Measurements from ENCODE around the gene AFF3. TPM values are rescaled to one million over a fixed set of nuclear protein-coding genes. Genes with fewer than 3 reads are reported as not detected.

Gene AFF3
- total and polyA plus RNA-seq, 2 of the 13 experiments (the other 11 are each of a cell fraction or from before 2014, with no cell fraction given), result not detected

DNA sequence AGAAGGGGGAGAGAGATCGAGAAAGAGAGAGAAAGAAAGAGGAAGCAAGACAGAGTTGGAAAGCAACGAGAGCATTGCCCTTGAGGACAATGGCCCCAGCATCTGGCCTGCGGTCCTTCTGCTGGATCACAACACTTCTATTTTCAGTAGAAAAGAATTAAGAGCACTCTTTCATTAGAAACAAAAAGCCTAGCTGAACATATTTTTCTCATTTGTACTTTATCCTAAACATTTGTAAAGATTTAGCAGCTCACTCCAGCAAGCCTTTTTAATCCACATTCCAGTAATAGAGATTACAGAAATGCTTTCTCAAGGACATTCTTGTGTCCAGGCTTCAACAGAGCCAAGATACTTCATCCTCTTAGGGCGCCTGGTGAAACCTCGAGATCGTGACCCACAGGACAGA, 31.6 kb upstream of the AFF3 start:
- no peak overlapping the region for H2AFZ ChIP-seq (ENCODE audit: low read length)
- no peaks in the 10 kb centered on the region for H4K20me1 ChIP-seq (ENCODE audit: insufficient read depth, low read length)
- no peaks in the 10 kb centered on the region; a peak in 1 of 5 replicates for H3K27me3 ChIP-seq (ENCODE audit: control insufficient read depth in 1 of 2, insufficient read depth in 2 of 2, low read length in 2 of 2)
- ATAC-seq (no peak), DNase-seq (ENCODE audit: low spot score) (no peak), FAIRE-seq (no peak)
- no peak overlapping the region for H3K27ac ChIP-seq (ENCODE audit: extremely low read length, insufficient read depth, low read length)
- intact Hi-C loops (cut with micrococcal nuclease; ENCODE audit: unreplicated experiment), result no loop called here
- ChIA-PET CTCF (ENCODE audit: low intra/inter-chr PET ratio, low total read pairs) (no interaction called here), POLR2A (no interaction called here)
- no peaks in the 10 kb centered on the region for H3K36me3 ChIP-seq (replicated peaks in 1 of 2; ENCODE audit: control insufficient read depth in 1 of 2, insufficient read depth in 2 of 2, low read length in 2 of 2)
- no peak overlapping the region for H3K4me3 ChIP-seq (replicated peaks in 1 of 3; ENCODE audit: insufficient read depth in 1 of 3, low read depth in 2 of 3, low read length in 3 of 3)
- no peak overlapping the region for H3K4me2 ChIP-seq (ENCODE audit: low read depth, low read length)
- H3K79me2 ChIP-seq (ENCODE audit: insufficient read depth, low read length), result no peaks in the 10 kb centered on the region
- WGBS (ENCODE audit: low lambda C conversion rate), result 28% methylated on average over 6 of the region's 6 CpGs
- TF ChIP-seq ZNF766 (CRISPR knock-in tag; IDR thresholded peaks at IDR 0.05; ENCODE audit: borderline replicate concordance) (no peak), ZSCAN12 (CRISPR knock-in tag; IDR thresholded peaks at IDR 0.05) (no peak), GTF2F1 (IDR thresholded peaks at IDR 0.05; ENCODE audit: low read length) (no peak), FOXA1 (IDR thresholded peaks at IDR 0.05) (no peak), FOXA1 (CRISPR knock-in tag; IDR thresholded peaks at IDR 0.05) (no peak)
- no TSS peak for BruUV-seq (replicated peaks)
- no peak overlapping the region for H3K9ac ChIP-seq (ENCODE audit: insufficient read depth, low read depth, low read length)
- no peaks in the 10 kb centered on the region for H3K4me1 ChIP-seq (ENCODE audit: insufficient read depth, low read length)
- no peaks in the 10 kb centered on the region for H3K9me3 ChIP-seq (ENCODE audit: low read length)
- in situ Hi-C loops (cut with HindIII; ENCODE audit: extremely low pct_ligation_motif_present, low pct_unique_long_range_greater_than_20kb), result no loop called here

- ChIA-PET POLR2A (no interaction called here), CTCF (ENCODE audit: low intra/inter-chr PET ratio, low total read pairs) (no interaction called here)
- Histone ChIP-seq H3K27me3 (ENCODE audit: control insufficient read depth in 1 of 2, insufficient read depth in 2 of 2, low read length in 2 of 2) (no peaks in the 10 kb centered on the region), H3K36me3 (replicated peaks in 1 of 2; ENCODE audit: control insufficient read depth in 1 of 2, insufficient read depth in 2 of 2, low read length in 2 of 2) (no peaks in the 10 kb centered on the region), H3K4me3 (replicated peaks in 1 of 3; ENCODE audit: insufficient read depth in 1 of 3, low read depth in 2 of 3, low read length in 3 of 3) (no peak overlapping the region), H3K9me3 (ENCODE audit: low read length) (peaks cover 6% of the 10 kb centered on the region), H3K4me2 (ENCODE audit: low read depth, low read length) (no peak overlapping the region), H2AFZ (ENCODE audit: low read length) (no peak overlapping the region), H3K79me2 (ENCODE audit: insufficient read depth, low read length) (no peaks in the 10 kb centered on the region), H3K4me1 (ENCODE audit: insufficient read depth, low read length) (no peaks in the 10 kb centered on the region), H4K20me1 (ENCODE audit: insufficient read depth, low read length) (no peaks in the 10 kb centered on the region), H3K27ac (ENCODE audit: extremely low read length, insufficient read depth, low read length) (no peak overlapping the region), H3K9ac (ENCODE audit: insufficient read depth, low read depth, low read length) (no peak overlapping the region)
- FAIRE-seq (no peak), DNase-seq (ENCODE audit: low spot score) (no peak), ATAC-seq (no peak)
- intact Hi-C loops (cut with micrococcal nuclease; ENCODE audit: unreplicated experiment), result no loop called here
- no TSS peak for BruUV-seq (replicated peaks)
- WGBS (ENCODE audit: low lambda C conversion rate), result 41% methylated on average over 6 of the region's 6 CpGs
- TF ChIP-seq ZNF777 (CRISPR knock-in tag; IDR thresholded peaks at IDR 0.05), result no peak
- no peak for TF ChIP-seq SMARCE1 (IDR thresholded peaks at IDR 0.05; ENCODE audit: borderline replicate concordance)
- TF ChIP-seq BRCA1 (CRISPR knock-in tag; IDR thresholded peaks at IDR 0.05), result no peak
- in situ Hi-C loops (cut with HindIII; ENCODE audit: extremely low pct_ligation_motif_present, low pct_unique_long_range_greater_than_20kb), result no loop called here
Measured at GRCh38 chr2:100166701-100167100, 24.3 kb upstream of the AFF3 start.

All from HepG2 (cell line).